Panc1 (cell line): ENCODE measurements around the gene GID8. TPM values are rescaled to one million over a fixed set of nuclear protein-coding genes. Genes with fewer than 3 reads are reported as not detected.

Experiments used
- ATAC-seq: fragments of 200-7000 bp; cut with Tn5 transposase; 2 replicates; pipeline ENCODE4 v1.9.1; 2020; ENCODE audit warnings: mild to moderate bottlenecking, moderate library complexity
- BruUV-seq: library from RNA; stranded (reverse); fragments of 400-500 nt; replicated peaks from 2 replicates; lab custom pipeline; 2021; lab: Mats Ljungman, UMichigan
- CTCF ChIA-PET: fragments of 300-600 bp; sonication (Branson Sonifier 250); formaldehyde crosslinking; loops from one replicate; lab custom pipeline; 2022; ENCODE audit warnings: antibody characterized with exemption; lab: Charles Lee
- POLR2A ChIA-PET: fragments of 300-600 bp; sonication (Branson Sonifier 250); formaldehyde crosslinking; loops from one replicate; lab custom pipeline; 2022; ENCODE audit warnings: antibody characterized with exemption; lab: Charles Lee
- DNase-seq: peaks from one replicate; pipeline ENCODE4 v3.0.0-alpha.2; 2010; ENCODE audit warnings: low read depth, low spot score
- H3K27ac ChIP-seq: 2 replicates; pipeline ENCODE4 v1.5.1; 2011; ENCODE audit warnings: mild to moderate bottlenecking, low read length, inconsistent platforms
- H3K27me3 ChIP-seq: fragments of 200-500 bp; sonication (Bioruptor generic); 2 replicates; pipeline ENCODE4 v1.6.0; 2014; ENCODE audit warnings: low read length, inconsistent platforms; ENCODE audit not compliant: control insufficient read depth, insufficient read depth
- H3K36me3 ChIP-seq: fragments of 200-500 bp; sonication (Bioruptor generic); 2 replicates; pipeline ENCODE4 v1.5.1; 2014; ENCODE audit warnings: inconsistent platforms, mild to moderate bottlenecking, low read length, moderate library complexity; ENCODE audit not compliant: control insufficient read depth, insufficient read depth
- H3K4me1 ChIP-seq: 2 replicates; pipeline ENCODE4 v1.5.1; 2011; ENCODE audit warnings: inconsistent platforms, mild to moderate bottlenecking, low read length, moderate library complexity; ENCODE audit not compliant: control insufficient read depth, insufficient read depth
- H3K4me3 ChIP-seq, 2 experiments: 2 replicates each; pipeline ENCODE4 v1.5.1; 2011 to 2012; ENCODE audit warnings: low read depth in 2 of 2, low read length in 2 of 2, mild to moderate bottlenecking in 2 of 2, inconsistent platforms in 1 of 2, moderate library complexity in 1 of 2
- H3K9me3 ChIP-seq: fragments of 200-500 bp; sonication (Bioruptor generic); 2 replicates; pipeline ENCODE4 v1.5.1; 2014; ENCODE audit warnings: low read depth, mild to moderate bottlenecking, inconsistent platforms, low read length, moderate library complexity; ENCODE audit not compliant: control insufficient read depth, insufficient read depth
- POLR2AphosphoS5 ChIP-seq: IDR thresholded peaks from 2 replicates; pipeline ENCODE4 v1.6.1; 2012; ENCODE audit warnings: mild to moderate bottlenecking, low read depth, low read length, moderate library complexity
- SIN3A ChIP-seq: IDR thresholded peaks from 2 replicates; pipeline ENCODE4 v1.6.1; 2012; ENCODE audit warnings: low read depth, mild to moderate bottlenecking, low read length, moderate library complexity, borderline replicate concordance; ENCODE audit not compliant: insufficient read depth
- TCF7L2 ChIP-seq: IDR thresholded peaks from 2 replicates; pipeline ENCODE4 v1.6.1; 2011; ENCODE audit warnings: mild to moderate bottlenecking, low read depth, low read length, inconsistent platforms
- in situ Hi-C: cut with HindIII; loops from 2 replicates; pipeline ENCODE4 v1.10.0; 2016; ENCODE audit warnings: low sequenced_read_pairs, low pct_unique_long_range_greater_than_20kb
- intact Hi-C: fragments of 100-400 bp; cut with micrococcal nuclease; formaldehyde crosslinking; loops from one replicate; pipeline ENCODE4 v1.10.0; 2022; ENCODE audit not compliant: unreplicated experiment
- total RNA-seq: library from RNA; stranded (reverse); gene quantifications from one replicate; pipeline ENCODE4 v1.2.1, GENCODE V29; 2021; ENCODE audit not compliant: unreplicated experiment
- TF ChIP-seq, protein P1 (sequence below), 2 experiments: IDR thresholded peaks; 2 replicates each; pipeline ENCODE4 v1.6.1; 2011 to 2012; ENCODE audit warnings: low read depth in 2 of 2, control low read depth in 1 of 2, low read length in 1 of 2, mild to moderate bottlenecking in 1 of 2, moderate library complexity in 1 of 2; ENCODE audit not compliant: insufficient read depth in 1 of 2
- TF ChIP-seq, protein P2 (sequence below): fragments of 450-650 bp; IDR thresholded peaks from 2 replicates; pipeline ENCODE4 v1.5.1; 2017; ENCODE audit warnings: mild to moderate bottlenecking

GID8 gene
- total RNA-seq, 1 experiment from 2014 or later, result 37.3 TPM

DNA sequence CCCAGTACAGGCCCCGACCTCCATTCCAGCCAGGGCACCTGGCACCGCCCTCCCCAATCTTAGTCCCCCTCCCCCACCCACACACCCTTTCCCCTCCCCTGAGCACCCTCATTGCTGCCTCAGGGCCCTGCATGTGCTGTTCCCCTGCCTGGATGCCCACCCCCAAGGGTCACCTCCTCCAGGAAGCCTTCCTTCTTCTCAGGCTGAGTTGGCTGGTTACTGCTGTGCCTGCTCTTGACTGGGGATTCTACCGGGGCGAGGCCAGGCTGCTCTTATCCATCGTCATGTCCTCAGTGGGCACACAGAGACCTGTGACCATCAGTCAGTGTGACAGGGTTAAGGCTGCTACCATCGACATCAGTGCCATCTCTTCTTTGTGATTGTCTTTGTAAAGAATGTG, 45.3 kb downstream of the GID8 start:
- CTCF ChIA-PET, result no interaction called here
- DNase-seq (no peak), ATAC-seq (no peak)
- H3K9me3 ChIP-seq, result no peaks in the 10 kb centered on the region
- in situ Hi-C loops, result no loop called here
- H3K36me3 ChIP-seq, result no peaks in the 10 kb centered on the region
- H3K27me3 ChIP-seq, result no peaks in the 10 kb centered on the region
- intact Hi-C loops, result no loop called here
- no peak overlapping the region for H3K27ac ChIP-seq
- no TSS peak for BruUV-seq
- TF ChIP-seq, protein P1, sequence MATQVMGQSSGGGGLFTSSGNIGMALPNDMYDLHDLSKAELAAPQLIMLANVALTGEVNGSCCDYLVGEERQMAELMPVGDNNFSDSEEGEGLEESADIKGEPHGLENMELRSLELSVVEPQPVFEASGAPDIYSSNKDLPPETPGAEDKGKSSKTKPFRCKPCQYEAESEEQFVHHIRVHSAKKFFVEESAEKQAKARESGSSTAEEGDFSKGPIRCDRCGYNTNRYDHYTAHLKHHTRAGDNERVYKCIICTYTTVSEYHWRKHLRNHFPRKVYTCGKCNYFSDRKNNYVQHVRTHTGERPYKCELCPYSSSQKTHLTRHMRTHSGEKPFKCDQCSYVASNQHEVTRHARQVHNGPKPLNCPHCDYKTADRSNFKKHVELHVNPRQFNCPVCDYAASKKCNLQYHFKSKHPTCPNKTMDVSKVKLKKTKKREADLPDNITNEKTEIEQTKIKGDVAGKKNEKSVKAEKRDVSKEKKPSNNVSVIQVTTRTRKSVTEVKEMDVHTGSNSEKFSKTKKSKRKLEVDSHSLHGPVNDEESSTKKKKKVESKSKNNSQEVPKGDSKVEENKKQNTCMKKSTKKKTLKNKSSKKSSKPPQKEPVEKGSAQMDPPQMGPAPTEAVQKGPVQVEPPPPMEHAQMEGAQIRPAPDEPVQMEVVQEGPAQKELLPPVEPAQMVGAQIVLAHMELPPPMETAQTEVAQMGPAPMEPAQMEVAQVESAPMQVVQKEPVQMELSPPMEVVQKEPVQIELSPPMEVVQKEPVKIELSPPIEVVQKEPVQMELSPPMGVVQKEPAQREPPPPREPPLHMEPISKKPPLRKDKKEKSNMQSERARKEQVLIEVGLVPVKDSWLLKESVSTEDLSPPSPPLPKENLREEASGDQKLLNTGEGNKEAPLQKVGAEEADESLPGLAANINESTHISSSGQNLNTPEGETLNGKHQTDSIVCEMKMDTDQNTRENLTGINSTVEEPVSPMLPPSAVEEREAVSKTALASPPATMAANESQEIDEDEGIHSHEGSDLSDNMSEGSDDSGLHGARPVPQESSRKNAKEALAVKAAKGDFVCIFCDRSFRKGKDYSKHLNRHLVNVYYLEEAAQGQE (IDR thresholded peaks at IDR 0.05; ENCODE audit: insufficient read depth in 1 of 2, low read depth in 2 of 2, low read length in 1 of 2), result no peak
- TF ChIP-seq TCF7L2 (no peak), SIN3A (no peak), POLR2AphosphoS5 (no peak)
- TF ChIP-seq, protein P2, sequence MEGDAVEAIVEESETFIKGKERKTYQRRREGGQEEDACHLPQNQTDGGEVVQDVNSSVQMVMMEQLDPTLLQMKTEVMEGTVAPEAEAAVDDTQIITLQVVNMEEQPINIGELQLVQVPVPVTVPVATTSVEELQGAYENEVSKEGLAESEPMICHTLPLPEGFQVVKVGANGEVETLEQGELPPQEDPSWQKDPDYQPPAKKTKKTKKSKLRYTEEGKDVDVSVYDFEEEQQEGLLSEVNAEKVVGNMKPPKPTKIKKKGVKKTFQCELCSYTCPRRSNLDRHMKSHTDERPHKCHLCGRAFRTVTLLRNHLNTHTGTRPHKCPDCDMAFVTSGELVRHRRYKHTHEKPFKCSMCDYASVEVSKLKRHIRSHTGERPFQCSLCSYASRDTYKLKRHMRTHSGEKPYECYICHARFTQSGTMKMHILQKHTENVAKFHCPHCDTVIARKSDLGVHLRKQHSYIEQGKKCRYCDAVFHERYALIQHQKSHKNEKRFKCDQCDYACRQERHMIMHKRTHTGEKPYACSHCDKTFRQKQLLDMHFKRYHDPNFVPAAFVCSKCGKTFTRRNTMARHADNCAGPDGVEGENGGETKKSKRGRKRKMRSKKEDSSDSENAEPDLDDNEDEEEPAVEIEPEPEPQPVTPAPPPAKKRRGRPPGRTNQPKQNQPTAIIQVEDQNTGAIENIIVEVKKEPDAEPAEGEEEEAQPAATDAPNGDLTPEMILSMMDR, result no peak
- no peak overlapping the region for H3K4me3 ChIP-seq
- H3K4me1 ChIP-seq, result peaks cover 6% of the 10 kb centered on the region; the same call in 1 of the 2 replicates
- POLR2A ChIA-PET, result no interaction called here

DNA sequence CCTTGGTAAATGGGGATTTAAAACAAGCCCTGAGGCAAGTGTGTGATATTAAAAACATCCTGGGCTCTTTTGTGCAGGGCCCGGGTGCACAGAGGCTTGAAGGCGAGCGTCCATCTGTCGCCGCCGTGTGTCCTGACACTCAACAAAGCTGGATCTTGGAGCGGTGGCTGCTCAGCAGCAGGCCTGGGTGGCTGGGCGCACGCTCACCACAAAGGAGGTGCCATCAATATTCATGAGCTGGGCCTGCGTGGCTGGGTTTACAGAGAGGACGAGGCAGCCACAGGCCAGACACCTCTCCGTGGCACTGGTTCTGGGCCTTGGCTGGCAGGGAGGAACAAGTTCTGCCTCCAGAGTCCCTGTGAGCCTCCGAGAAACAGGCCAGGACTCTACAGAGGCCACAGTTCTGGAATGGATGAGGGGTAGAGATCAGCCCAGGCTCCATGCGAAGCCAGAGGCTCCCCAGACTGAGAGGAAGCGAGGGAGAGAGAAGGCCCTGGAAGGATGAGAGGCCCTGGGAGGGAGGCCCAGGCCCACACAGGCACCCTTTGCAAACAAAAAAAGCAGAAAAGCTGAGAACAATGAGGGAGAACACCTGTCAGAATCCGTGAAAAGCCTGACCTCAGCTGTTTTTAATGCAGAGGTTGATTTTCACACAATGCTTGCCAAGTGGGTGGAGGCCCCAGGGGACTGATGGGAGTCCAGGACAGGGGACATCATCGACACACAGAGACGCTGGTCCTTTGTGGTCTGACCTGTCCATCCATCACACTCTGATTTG, 46.9 kb downstream of the GID8 start:
- Histone ChIP-seq H3K4me1 (peaks cover 6% of the 10 kb centered on the region; the same call in 1 of the 2 replicates), H3K36me3 (no peaks in the 10 kb centered on the region), H3K4me3 (no peak overlapping the region), H3K9me3 (no peaks in the 10 kb centered on the region), H3K27me3 (no peaks in the 10 kb centered on the region), H3K27ac (no peak overlapping the region)
- TF ChIP-seq, protein P1 (IDR thresholded peaks at IDR 0.05; ENCODE audit: insufficient read depth in 1 of 2, low read depth in 2 of 2, low read length in 1 of 2), result no peak
- TF ChIP-seq POLR2AphosphoS5, result no peak
- TF ChIP-seq, protein P2, result no peak
- no peak for TF ChIP-seq TCF7L2
- no peak for TF ChIP-seq SIN3A
- ATAC-seq, result no peak
- DNase-seq, result no peak
- no TSS peak for BruUV-seq
- ChIA-PET CTCF (no interaction called here), POLR2A (no interaction called here)
- intact Hi-C loops (no loop called here), in situ Hi-C loops (no loop called here)
